MM.1S (cell line): ENCODE results near the gene SLC12A6.

ENCODE experiments used
- DNase-seq: peaks from one replicate; pipeline ENCODE4 v3.0.0-alpha.2; 2015
- H2AFZ ChIP-seq: fragments of 300-600 bp; sonication (generic); 2 replicates; pipeline ENCODE4 v1.6.0; 2016; ENCODE audit warnings: antibody characterized with exemption, low read length
- H3F3A ChIP-seq: fragments of 300-600 bp; sonication (generic); 2 replicates; pipeline ENCODE4 v1.6.1; 2016; ENCODE audit warnings: mild to moderate bottlenecking, antibody characterized with exemption, low read length, moderate library complexity, mixed read lengths; ENCODE audit not compliant: insufficient read depth
- H3K27ac ChIP-seq: fragments of 300-600 bp; sonication (generic); 2 replicates; pipeline ENCODE4 v1.5.1; 2016; ENCODE audit warnings: mild to moderate bottlenecking, low read length
- H3K27me3 ChIP-seq: fragments of 300-600 bp; sonication (generic); replicated peaks from 2 replicates; pipeline ENCODE4 v1.6.0; 2016; ENCODE audit warnings: low read length; ENCODE audit not compliant: insufficient read depth
- H3K36me3 ChIP-seq: fragments of 300-600 bp; sonication (generic); replicated peaks from 2 replicates; pipeline ENCODE4 v1.6.1; 2016; ENCODE audit warnings: mild to moderate bottlenecking, low read length, mixed read lengths; ENCODE audit not compliant: insufficient read depth
- H3K4me1 ChIP-seq: fragments of 300-600 bp; sonication (generic); 2 replicates; pipeline ENCODE4 v1.6.1; 2016; ENCODE audit warnings: low read length, mixed read lengths
- H3K4me2 ChIP-seq: fragments of 300-600 bp; sonication (generic); 2 replicates; pipeline ENCODE4 v1.6.0; 2016; ENCODE audit warnings: low read depth, low read length
- H3K4me3 ChIP-seq: fragments of 300-600 bp; sonication (generic); 2 replicates; pipeline ENCODE4 v1.5.1; 2016; ENCODE audit warnings: low read length, mixed read lengths
- H3K79me2 ChIP-seq: fragments of 300-600 bp; sonication (generic); 2 replicates; pipeline ENCODE4 v1.6.1; 2016; ENCODE audit warnings: mixed run types, low read length, mixed read lengths
- H3K9ac ChIP-seq: fragments of 300-600 bp; sonication (generic); 2 replicates; pipeline ENCODE4 v1.6.1; 2016; ENCODE audit warnings: low read length, mixed read lengths
- H3K9me2 ChIP-seq: fragments of 300-600 bp; sonication (generic); replicated peaks from 2 replicates; pipeline ENCODE4 v1.6.1; 2016; ENCODE audit warnings: mild to moderate bottlenecking, low read length, mixed read lengths; ENCODE audit not compliant: insufficient read depth
- H3K9me3 ChIP-seq: fragments of 300-600 bp; sonication (generic); replicated peaks from 2 replicates; pipeline ENCODE4 v1.6.1; 2016; ENCODE audit warnings: mild to moderate bottlenecking, low read length, mixed read lengths; ENCODE audit not compliant: insufficient read depth
- H4K20me1 ChIP-seq: fragments of 300-600 bp; sonication (generic); 2 replicates; pipeline ENCODE4 v1.6.1; 2016; ENCODE audit warnings: mild to moderate bottlenecking, low read length, moderate library complexity, mixed read lengths; ENCODE audit not compliant: insufficient read depth
- CTCF ChIP-seq: fragments of 300-600 bp; sonication (generic); IDR thresholded peaks from 2 replicates; pipeline ENCODE4 v1.5.1; 2016; ENCODE audit warnings: antibody characterized with exemption, low read length, mixed read lengths
- EZH2 ChIP-seq: fragments of 300-600 bp; sonication (generic); optimal IDR thresholded peaks from 2 replicates; pipeline ENCODE3; 2017; ENCODE audit warnings: low read depth, mild to moderate bottlenecking, antibody characterized with exemption, low read length, mixed read lengths
- EZH2phosphoT487 ChIP-seq: fragments of 300-600 bp; sonication (generic); IDR thresholded peaks from 2 replicates; pipeline ENCODE4 v1.6.1; 2018; ENCODE audit warnings: antibody characterized with exemption, low read length

Gene SLC12A6

DNA sequence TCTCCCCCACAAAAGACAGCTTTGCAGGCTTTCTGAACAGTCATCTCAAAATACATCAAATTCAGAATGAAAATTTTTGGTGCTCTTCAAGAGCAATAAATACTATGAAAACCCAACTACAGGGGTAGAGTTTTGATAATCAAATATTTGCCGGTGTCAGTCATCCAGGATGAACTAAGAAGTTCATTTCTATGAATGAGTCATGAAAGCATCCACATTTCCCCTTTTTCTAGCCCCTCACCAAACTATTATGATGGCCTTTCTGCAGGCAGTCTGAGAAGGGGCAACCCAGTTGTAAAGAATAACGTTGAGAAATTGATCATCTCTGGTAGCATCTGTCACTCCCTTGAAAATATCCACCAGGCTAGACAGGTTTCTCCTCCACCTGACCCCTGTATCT, 32.5 kb upstream of the SLC12A6 start:
- H3K4me1 ChIP-seq = peaks cover 7% of the 10 kb centered on the region
- H3K79me2 ChIP-seq = peaks cover 18% of the 10 kb centered on the region
- TF ChIP-seq EZH2phosphoT487 (no peak), CTCF (no peak), EZH2 (no peak)
- no peak for DNase-seq
- H3K27me3 ChIP-seq = no peaks in the 10 kb centered on the region
- no peaks in the 10 kb centered on the region for H4K20me1 ChIP-seq
- no peak overlapping the region for H3K4me3 ChIP-seq
- no peaks in the 10 kb centered on the region for H3K36me3 ChIP-seq
- no peak overlapping the region for H3K4me2 ChIP-seq
- H3K9ac ChIP-seq = no peak overlapping the region
- H3K9me3 ChIP-seq = no peaks in the 10 kb centered on the region
- no peaks in the 10 kb centered on the region for H3K9me2 ChIP-seq
- H3K27ac ChIP-seq = no peak overlapping the region
- no peak overlapping the region for H2AFZ ChIP-seq
- H3F3A ChIP-seq = peaks cover 36% of the 10 kb centered on the region

DNA sequence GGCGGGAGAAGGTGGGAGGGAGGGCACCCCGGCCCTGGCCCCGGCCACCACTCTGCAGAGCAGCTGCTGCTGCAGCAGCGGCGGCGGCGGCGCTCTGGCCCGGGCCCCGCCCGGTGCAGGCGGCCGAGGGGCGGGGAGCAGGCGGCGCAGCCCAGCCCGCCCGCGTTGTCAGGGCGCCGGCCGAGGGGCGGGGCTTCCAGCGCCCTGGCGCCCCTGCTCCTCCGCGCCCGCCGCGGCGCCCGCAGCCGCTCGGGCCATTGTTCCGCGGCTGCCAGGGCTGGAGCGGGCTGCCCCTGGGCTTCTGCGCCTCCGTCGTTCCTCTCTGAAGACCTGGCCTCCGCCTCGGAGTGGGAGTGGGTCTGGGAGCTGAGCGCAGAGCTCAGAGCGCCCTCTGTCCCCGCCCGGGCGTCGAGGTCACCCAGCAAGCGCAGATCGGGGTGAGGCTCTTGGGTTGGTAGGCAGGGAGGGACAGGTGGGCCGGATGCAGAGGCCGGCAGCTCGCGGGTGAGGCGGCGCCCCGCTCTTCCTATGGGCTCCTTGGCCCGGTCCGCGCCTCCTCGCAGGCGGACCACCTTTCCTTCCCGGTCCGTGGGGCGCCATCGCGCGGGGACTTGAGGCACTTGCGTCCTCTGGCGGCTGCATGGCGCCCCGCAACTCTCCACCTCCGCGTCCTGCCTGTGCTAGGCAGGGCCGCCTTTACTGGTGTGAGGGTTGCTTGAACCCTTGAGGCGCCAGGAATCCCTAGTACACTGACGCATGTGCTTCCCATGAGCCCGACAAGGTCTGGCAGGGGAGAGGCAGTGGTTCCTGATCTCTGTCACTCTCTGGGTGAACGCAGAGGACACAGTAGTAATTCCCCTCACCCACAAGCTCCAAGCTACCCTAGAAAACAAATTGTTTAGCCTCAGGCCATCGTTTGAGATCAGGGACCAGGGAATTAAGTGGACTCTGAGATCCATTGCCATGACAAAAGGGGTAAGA, 29.8 kb upstream of the SLC12A6 start, which contains the start of gene LPCAT4:
LPCAT4 (minus strand) TSS at position 96 of the 981 bp plus-strand sequence. CDS start 96 bp downstream, outside the sequence.
- no peaks in the 10 kb centered on the region for H3K9me3 ChIP-seq
- no peaks in the 10 kb centered on the region for H3K36me3 ChIP-seq
- peak within 1 kb of the TSS; percentile 87 for H2AFZ ChIP-seq
- H3K4me2 ChIP-seq = peak within 1 kb of the TSS; percentile 95
- TF ChIP-seq EZH2phosphoT487 (no peak), CTCF (peak; percentile 91), EZH2 (no peak)
- DNase-seq = peak; percentile 94
- H3K4me3 ChIP-seq = peak within 1 kb of the TSS; percentile 94
- peaks cover 36% of the 10 kb centered on the region for H3F3A ChIP-seq
- H3K27me3 ChIP-seq = no peaks in the 10 kb centered on the region
- peaks cover 13% of the 10 kb centered on the region for H3K4me1 ChIP-seq
- H3K79me2 ChIP-seq = peaks cover 43% of the 10 kb centered on the region
- H3K27ac ChIP-seq = peak within 1 kb of the TSS; percentile 97
- H3K9ac ChIP-seq = peak within 1 kb of the TSS; percentile 84
- H4K20me1 ChIP-seq = no peaks in the 10 kb centered on the region
- H3K9me2 ChIP-seq = no peaks in the 10 kb centered on the region

- peak; percentile 63 for DNase-seq
- H3K36me3 ChIP-seq = no peaks in the 10 kb centered on the region
- H2AFZ ChIP-seq = peak overlapping the region; percentile 78
- H3K27ac ChIP-seq = peak overlapping the region; percentile 81; the same call in 1 of the 2 replicates
- H3K9ac ChIP-seq = peak overlapping the region; percentile 78
- H3K4me3 ChIP-seq = peak overlapping the region; percentile 94
- H4K20me1 ChIP-seq = no peaks in the 10 kb centered on the region
- peaks cover 47% of the 10 kb centered on the region for H3K79me2 ChIP-seq
- H3K4me2 ChIP-seq = peak overlapping the region; percentile 90
- H3K9me2 ChIP-seq = no peaks in the 10 kb centered on the region
- H3K9me3 ChIP-seq = no peaks in the 10 kb centered on the region
- peaks cover 36% of the 10 kb centered on the region for H3F3A ChIP-seq
- peaks cover 13% of the 10 kb centered on the region for H3K4me1 ChIP-seq
- TF ChIP-seq EZH2phosphoT487 = no peak
- no peak for TF ChIP-seq CTCF
- TF ChIP-seq EZH2 = no peak
- H3K27me3 ChIP-seq = no peaks in the 10 kb centered on the region
Observed at GRCh38 chr15:34366271-34367065, 28.9 kb upstream of the SLC12A6 start.
